ENCODE measurements around the gene ZNF408.

The ZNF408 gene

GRCh38 chr11:46681814-46682213 lies 19.0 kb upstream of the ZNF408 start:
- H3K9ac ChIP-seq (ENCODE audit: low read length): no peak overlapping the region
- H3K27ac ChIP-seq (ENCODE audit: low read depth, low read length, poor library complexity, severe bottlenecking): no peak overlapping the region
- peaks cover 2% of the 10 kb centered on the region for H3K4me1 ChIP-seq (ENCODE audit: insufficient read depth, low read length, severe bottlenecking)
- peaks cover 39% of the 10 kb centered on the region; the same call in 1 of the 2 replicates for H3K36me3 ChIP-seq (ENCODE audit: insufficient read depth, low read length)
- no peaks in the 10 kb centered on the region for H3F3A ChIP-seq (ENCODE audit: insufficient read depth, low read length)
- H3K9me2 ChIP-seq (ENCODE audit: low read depth, low read length): no peaks in the 10 kb centered on the region
- no peaks in the 10 kb centered on the region for H3K27me3 ChIP-seq (ENCODE audit: insufficient read depth, low read length)
- H3K4me3 ChIP-seq (ENCODE audit: low read depth, low read length, poor library complexity, severe bottlenecking): no peak overlapping the region
- H3K4me2 ChIP-seq (ENCODE audit: low read length): no peak overlapping the region
- H3K9me3 ChIP-seq (ENCODE audit: low read length): no peaks in the 10 kb centered on the region
- H2AFZ ChIP-seq (ENCODE audit: low read length): no peak overlapping the region
- H3K79me2 ChIP-seq (ENCODE audit: insufficient read depth, low read length): no peaks in the 10 kb centered on the region
- H4K20me1 ChIP-seq (ENCODE audit: insufficient read depth, low read length): no peaks in the 10 kb centered on the region
- no peak for TF ChIP-seq CTCF (IDR thresholded peaks at IDR 0.05; ENCODE audit: low read length)
- no peak for TF ChIP-seq EZH2 (IDR thresholded peaks at IDR 0.05; ENCODE audit: borderline replicate concordance, low read length)

GRCh38 chr11:46682773-46683752 lies 17.8 kb upstream of the ZNF408 start:
- TF ChIP-seq EZH2 (IDR thresholded peaks at IDR 0.05; ENCODE audit: borderline replicate concordance, low read length) (no peak), CTCF (IDR thresholded peaks at IDR 0.05; ENCODE audit: low read length) (no peak)
- H3K36me3 ChIP-seq (ENCODE audit: insufficient read depth, low read length): peaks cover 52% of the 10 kb centered on the region; the same call in 1 of the 2 replicates
- H3F3A ChIP-seq (ENCODE audit: insufficient read depth, low read length): no peaks in the 10 kb centered on the region
- no peaks in the 10 kb centered on the region for H3K79me2 ChIP-seq (ENCODE audit: insufficient read depth, low read length)
- H3K9me2 ChIP-seq (ENCODE audit: low read depth, low read length): no peaks in the 10 kb centered on the region
- H3K4me1 ChIP-seq (ENCODE audit: insufficient read depth, low read length, severe bottlenecking): no peaks in the 10 kb centered on the region
- no peak overlapping the region for H2AFZ ChIP-seq (ENCODE audit: low read length)
- no peaks in the 10 kb centered on the region for H3K9me3 ChIP-seq (ENCODE audit: low read length)
- no peaks in the 10 kb centered on the region for H3K27me3 ChIP-seq (ENCODE audit: insufficient read depth, low read length)
- H3K27ac ChIP-seq (ENCODE audit: low read depth, low read length, poor library complexity, severe bottlenecking): no peak overlapping the region
- no peak overlapping the region for H3K4me2 ChIP-seq (ENCODE audit: low read length)
- no peak overlapping the region for H3K9ac ChIP-seq (ENCODE audit: low read length)
- no peak overlapping the region for H3K4me3 ChIP-seq (ENCODE audit: low read depth, low read length, poor library complexity, severe bottlenecking)
- no peaks in the 10 kb centered on the region for H4K20me1 ChIP-seq (ENCODE audit: insufficient read depth, low read length)

GRCh38 chr11:46684367-46684766 lies 16.5 kb upstream of the ZNF408 start:
- H3K36me3 ChIP-seq (ENCODE audit: insufficient read depth, low read length): peaks cover 41% of the 10 kb centered on the region; the same call in 1 of the 2 replicates
- no peak overlapping the region for H2AFZ ChIP-seq (ENCODE audit: low read length)
- no peaks in the 10 kb centered on the region for H3K9me3 ChIP-seq (ENCODE audit: low read length)
- H3K79me2 ChIP-seq (ENCODE audit: insufficient read depth, low read length): no peaks in the 10 kb centered on the region
- no peak overlapping the region for H3K27ac ChIP-seq (ENCODE audit: low read depth, low read length, poor library complexity, severe bottlenecking)
- H4K20me1 ChIP-seq (ENCODE audit: insufficient read depth, low read length): no peaks in the 10 kb centered on the region
- H3K4me3 ChIP-seq (ENCODE audit: low read depth, low read length, poor library complexity, severe bottlenecking): no peak overlapping the region
- H3K9ac ChIP-seq (ENCODE audit: low read length): no peak overlapping the region
- H3K27me3 ChIP-seq (ENCODE audit: insufficient read depth, low read length): no peaks in the 10 kb centered on the region
- no peaks in the 10 kb centered on the region for H3F3A ChIP-seq (ENCODE audit: insufficient read depth, low read length)
- no peak for TF ChIP-seq CTCF (IDR thresholded peaks at IDR 0.05; ENCODE audit: low read length)
- no peaks in the 10 kb centered on the region for H3K4me1 ChIP-seq (ENCODE audit: insufficient read depth, low read length, severe bottlenecking)
- no peak overlapping the region for H3K4me2 ChIP-seq (ENCODE audit: low read length)
- H3K9me2 ChIP-seq (ENCODE audit: low read depth, low read length): no peaks in the 10 kb centered on the region
